Fibroblast of mammary gland (primary cell): ENCODE results near the gene TSPAN11.

Experiments
- DNase-seq: peaks from one replicate; pipeline ENCODE4 v3.0.0-alpha.2; 2010; ENCODE audit warnings: low read depth
- H3K4me3 ChIP-seq: 2 replicates; pipeline ENCODE4 v1.5.1; 2011; ENCODE audit warnings: low read depth, mild to moderate bottlenecking, low read length, moderate library complexity; ENCODE audit not compliant: control insufficient read depth
- TF ChIP-seq, protein P1 (sequence below): conservative IDR thresholded peaks from 2 replicates; pipeline ENCODE4 v1.5.1; 2011; ENCODE audit warnings: low read depth, low read length, inconsistent platforms; ENCODE audit not compliant: control insufficient read depth, insufficient read depth

Gene TSPAN11

DNA sequence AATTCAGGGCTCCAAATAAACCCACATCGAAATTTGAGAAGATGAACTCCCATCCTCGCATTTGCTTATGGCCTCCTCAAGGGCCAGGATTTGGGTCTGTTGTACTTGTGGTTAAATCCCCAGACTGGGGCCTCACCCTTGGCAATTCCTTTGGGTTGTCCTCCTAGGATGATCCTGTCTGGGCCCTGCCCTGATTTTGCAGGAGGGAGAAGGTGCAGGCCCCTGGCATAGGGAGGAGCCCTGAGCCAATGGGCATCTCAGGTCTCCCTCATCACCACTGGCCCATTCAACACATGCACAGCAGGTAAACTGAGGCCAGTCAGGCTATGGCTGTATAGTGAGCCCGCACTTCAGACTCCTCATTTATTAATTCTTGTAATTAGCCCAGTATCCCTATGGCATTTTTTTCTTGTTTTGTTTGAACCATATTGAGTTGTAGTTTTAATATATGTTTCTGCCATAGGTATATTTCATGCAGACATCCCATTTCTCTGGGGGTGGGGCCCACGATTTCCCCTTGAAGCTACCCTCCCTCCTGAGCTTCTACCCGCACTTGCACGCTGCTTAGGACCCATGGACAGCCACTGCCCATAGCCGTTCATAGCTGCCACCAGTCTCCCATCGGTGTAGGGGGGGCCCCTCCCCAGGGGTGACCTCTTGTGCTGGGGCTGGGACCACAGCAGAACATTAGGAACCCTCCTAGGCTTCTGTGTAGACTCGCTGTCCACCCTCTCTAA lies 80.0 kb downstream of the TSPAN11 start:
- no peak for DNase-seq
- TF ChIP-seq, protein P1, sequence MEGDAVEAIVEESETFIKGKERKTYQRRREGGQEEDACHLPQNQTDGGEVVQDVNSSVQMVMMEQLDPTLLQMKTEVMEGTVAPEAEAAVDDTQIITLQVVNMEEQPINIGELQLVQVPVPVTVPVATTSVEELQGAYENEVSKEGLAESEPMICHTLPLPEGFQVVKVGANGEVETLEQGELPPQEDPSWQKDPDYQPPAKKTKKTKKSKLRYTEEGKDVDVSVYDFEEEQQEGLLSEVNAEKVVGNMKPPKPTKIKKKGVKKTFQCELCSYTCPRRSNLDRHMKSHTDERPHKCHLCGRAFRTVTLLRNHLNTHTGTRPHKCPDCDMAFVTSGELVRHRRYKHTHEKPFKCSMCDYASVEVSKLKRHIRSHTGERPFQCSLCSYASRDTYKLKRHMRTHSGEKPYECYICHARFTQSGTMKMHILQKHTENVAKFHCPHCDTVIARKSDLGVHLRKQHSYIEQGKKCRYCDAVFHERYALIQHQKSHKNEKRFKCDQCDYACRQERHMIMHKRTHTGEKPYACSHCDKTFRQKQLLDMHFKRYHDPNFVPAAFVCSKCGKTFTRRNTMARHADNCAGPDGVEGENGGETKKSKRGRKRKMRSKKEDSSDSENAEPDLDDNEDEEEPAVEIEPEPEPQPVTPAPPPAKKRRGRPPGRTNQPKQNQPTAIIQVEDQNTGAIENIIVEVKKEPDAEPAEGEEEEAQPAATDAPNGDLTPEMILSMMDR: no peak
- no peak overlapping the region for H3K4me3 ChIP-seq

- TF ChIP-seq, protein P1: no peak
- H3K4me3 ChIP-seq: no peak overlapping the region
- no peak for DNase-seq
Measured at GRCh38 chr12:31007153-31007495, 80.6 kb downstream of the TSPAN11 start.

DNA sequence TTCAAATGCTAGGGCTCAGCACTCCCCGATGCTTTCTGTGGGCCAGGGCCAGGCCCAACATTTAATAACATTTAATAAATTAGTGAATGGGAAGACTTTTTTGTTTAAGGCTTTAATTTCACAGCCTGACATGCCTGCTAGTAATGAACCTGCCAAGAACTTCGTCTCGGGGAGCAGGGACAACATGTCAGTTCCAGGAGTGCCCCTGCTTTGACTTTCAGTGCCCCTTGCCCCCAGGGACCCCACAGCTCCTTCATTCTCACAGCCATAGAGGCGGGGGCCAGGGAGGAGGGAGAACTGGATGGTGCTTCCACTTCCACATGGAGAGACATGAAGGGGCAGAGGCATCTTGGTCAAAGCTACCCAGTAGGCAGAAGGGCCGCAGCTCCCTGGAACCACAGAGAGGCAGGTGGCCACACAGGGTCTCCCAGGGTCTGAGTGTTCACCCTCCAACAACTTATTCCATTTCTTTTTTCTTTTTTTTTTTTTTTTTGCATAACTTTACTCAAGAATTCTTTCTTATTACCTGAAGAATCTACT lies 81.2 kb downstream of the TSPAN11 start:
- no peak for DNase-seq
- TF ChIP-seq, protein P1: no peak
- no peak overlapping the region for H3K4me3 ChIP-seq

DNA sequence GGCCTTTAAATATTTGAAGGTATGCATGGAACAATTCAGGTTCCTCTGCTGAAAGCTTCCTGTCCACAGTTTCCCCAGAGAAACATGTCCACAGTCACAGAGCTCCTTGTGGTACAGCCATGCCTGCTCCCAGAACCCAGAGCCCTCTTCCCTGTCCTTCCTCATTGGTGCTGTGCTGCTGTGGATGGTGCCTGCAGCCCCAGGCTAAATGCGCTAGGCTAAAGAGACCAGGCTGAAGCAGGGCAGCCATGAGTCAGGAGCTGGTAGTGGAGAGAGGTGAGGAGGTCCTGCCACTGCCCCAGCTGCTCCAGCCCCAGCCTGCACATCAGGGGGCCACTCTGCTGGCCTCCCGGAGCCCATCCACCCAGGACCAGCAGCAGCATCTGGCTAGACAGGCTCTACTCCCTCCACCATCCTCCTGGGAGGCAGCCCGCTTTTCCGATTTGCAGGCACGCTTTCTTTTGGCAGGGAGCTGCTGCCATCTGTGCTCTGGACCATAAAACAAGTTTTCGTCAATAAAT lies 81.8 kb downstream of the TSPAN11 start:
- H3K4me3 ChIP-seq: no peak overlapping the region
- TF ChIP-seq, protein P1: no peak
- no peak for DNase-seq

DNA sequence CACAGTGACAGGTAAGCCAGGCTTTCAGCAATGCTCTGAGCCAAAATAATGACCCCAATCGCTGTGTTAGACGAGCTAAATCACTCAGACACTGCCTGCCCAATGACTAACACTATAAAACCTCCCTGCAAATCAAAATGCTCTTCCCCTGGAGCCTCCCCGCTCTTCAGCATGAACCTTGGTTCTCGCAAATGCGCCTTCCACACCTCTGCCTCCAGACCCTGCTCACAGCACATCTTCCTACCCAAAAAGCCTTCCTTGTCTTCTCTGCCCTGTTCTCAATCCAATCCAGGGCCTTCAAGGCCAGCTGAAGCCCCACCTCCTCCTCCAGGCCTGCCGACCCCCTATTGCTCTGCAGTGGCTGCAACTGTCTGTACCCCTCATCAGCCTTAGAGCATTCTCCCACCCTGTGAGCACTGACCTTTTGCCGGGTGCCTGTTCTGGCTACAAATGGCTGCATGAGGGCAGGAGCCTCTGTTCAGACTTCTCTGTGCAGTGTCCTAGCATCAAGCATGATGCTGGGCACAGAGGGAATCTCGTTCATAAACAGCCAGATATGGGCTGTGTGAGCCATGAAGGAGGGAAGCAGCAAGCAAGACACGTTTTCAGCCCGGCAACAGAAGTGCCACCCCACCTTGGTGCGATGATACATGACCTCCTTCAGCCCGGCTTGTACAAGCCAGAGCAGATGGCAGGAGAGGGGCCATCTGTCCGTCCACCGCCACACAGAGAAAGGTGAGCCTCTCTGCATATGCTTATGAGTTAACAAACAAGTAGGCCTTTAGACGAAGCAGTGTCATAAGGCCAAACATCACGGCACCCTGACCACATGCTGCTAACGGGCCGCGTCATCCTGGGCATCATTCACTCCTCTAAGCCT lies 82.7 kb downstream of the TSPAN11 start:
- TF ChIP-seq, protein P1: no peak
- H3K4me3 ChIP-seq: no peak overlapping the region
- DNase-seq: no peak

- TF ChIP-seq, protein P1: no peak
- no peak for DNase-seq
- no peak overlapping the region for H3K4me3 ChIP-seq
Measured at GRCh38 chr12:31009976-31010375, 83.4 kb downstream of the TSPAN11 start.
